Panc1 (cell line): Measurements from ENCODE around the gene ALDOA. TPM values are rescaled to one million over a fixed set of nuclear protein-coding genes. Genes with fewer than 3 reads are reported as not detected.

Source experiments
- ATAC-seq: fragments of 200-7000 bp; cut with Tn5 transposase; 2 replicates; pipeline ENCODE4 v1.9.1; 2020; ENCODE audit warnings: mild to moderate bottlenecking, moderate library complexity
- BruUV-seq: library from RNA; stranded (reverse); fragments of 400-500 nt; replicated peaks from 2 replicates; lab custom pipeline; 2021; lab: Mats Ljungman, UMichigan
- CTCF ChIA-PET: fragments of 300-600 bp; sonication (Branson Sonifier 250); formaldehyde crosslinking; loops from one replicate; lab custom pipeline; 2022; ENCODE audit warnings: antibody characterized with exemption; lab: Charles Lee
- POLR2A ChIA-PET: fragments of 300-600 bp; sonication (Branson Sonifier 250); formaldehyde crosslinking; loops from one replicate; lab custom pipeline; 2022; ENCODE audit warnings: antibody characterized with exemption; lab: Charles Lee
- DNase-seq: peaks from one replicate; pipeline ENCODE4 v3.0.0-alpha.2; 2010; ENCODE audit warnings: low read depth, low spot score
- H3K27ac ChIP-seq: 2 replicates; pipeline ENCODE4 v1.5.1; 2011; ENCODE audit warnings: mild to moderate bottlenecking, low read length, inconsistent platforms
- H3K27me3 ChIP-seq: fragments of 200-500 bp; sonication (Bioruptor generic); 2 replicates; pipeline ENCODE4 v1.6.0; 2014; ENCODE audit warnings: low read length, inconsistent platforms; ENCODE audit not compliant: control insufficient read depth, insufficient read depth
- H3K36me3 ChIP-seq: fragments of 200-500 bp; sonication (Bioruptor generic); 2 replicates; pipeline ENCODE4 v1.5.1; 2014; ENCODE audit warnings: inconsistent platforms, mild to moderate bottlenecking, low read length, moderate library complexity; ENCODE audit not compliant: control insufficient read depth, insufficient read depth
- H3K4me1 ChIP-seq: 2 replicates; pipeline ENCODE4 v1.5.1; 2011; ENCODE audit warnings: inconsistent platforms, mild to moderate bottlenecking, low read length, moderate library complexity; ENCODE audit not compliant: control insufficient read depth, insufficient read depth
- H3K4me3 ChIP-seq, 2 experiments: 2 replicates each; pipeline ENCODE4 v1.5.1; 2011 to 2012; ENCODE audit warnings: low read depth in 2 of 2, low read length in 2 of 2, mild to moderate bottlenecking in 2 of 2, inconsistent platforms in 1 of 2, moderate library complexity in 1 of 2
- H3K9me3 ChIP-seq: fragments of 200-500 bp; sonication (Bioruptor generic); 2 replicates; pipeline ENCODE4 v1.5.1; 2014; ENCODE audit warnings: low read depth, mild to moderate bottlenecking, inconsistent platforms, low read length, moderate library complexity; ENCODE audit not compliant: control insufficient read depth, insufficient read depth
- POLR2AphosphoS5 ChIP-seq: IDR thresholded peaks from 2 replicates; pipeline ENCODE4 v1.6.1; 2012; ENCODE audit warnings: mild to moderate bottlenecking, low read depth, low read length, moderate library complexity
- SIN3A ChIP-seq: IDR thresholded peaks from 2 replicates; pipeline ENCODE4 v1.6.1; 2012; ENCODE audit warnings: low read depth, mild to moderate bottlenecking, low read length, moderate library complexity, borderline replicate concordance; ENCODE audit not compliant: insufficient read depth
- TCF7L2 ChIP-seq: IDR thresholded peaks from 2 replicates; pipeline ENCODE4 v1.6.1; 2011; ENCODE audit warnings: mild to moderate bottlenecking, low read depth, low read length, inconsistent platforms
- in situ Hi-C: cut with HindIII; loops from 2 replicates; pipeline ENCODE4 v1.10.0; 2016; ENCODE audit warnings: low sequenced_read_pairs, low pct_unique_long_range_greater_than_20kb
- intact Hi-C: fragments of 100-400 bp; cut with micrococcal nuclease; formaldehyde crosslinking; loops from one replicate; pipeline ENCODE4 v1.10.0; 2022; ENCODE audit not compliant: unreplicated experiment
- total RNA-seq: library from RNA; stranded (reverse); gene quantifications from one replicate; pipeline ENCODE4 v1.2.1, GENCODE V29; 2021; ENCODE audit not compliant: unreplicated experiment
- TF ChIP-seq, protein P1 (sequence below): fragments of 450-650 bp; IDR thresholded peaks from 2 replicates; pipeline ENCODE4 v1.5.1; 2017; ENCODE audit warnings: mild to moderate bottlenecking
- TF ChIP-seq, protein P2 (sequence below), 2 experiments: IDR thresholded peaks; 2 replicates each; pipeline ENCODE4 v1.6.1; 2011 to 2012; ENCODE audit warnings: low read depth in 2 of 2, control low read depth in 1 of 2, low read length in 1 of 2, mild to moderate bottlenecking in 1 of 2, moderate library complexity in 1 of 2; ENCODE audit not compliant: insufficient read depth in 1 of 2

ALDOA gene
- total RNA-seq, 1 experiment from 2014 or later: 2,516 TPM

DNA sequence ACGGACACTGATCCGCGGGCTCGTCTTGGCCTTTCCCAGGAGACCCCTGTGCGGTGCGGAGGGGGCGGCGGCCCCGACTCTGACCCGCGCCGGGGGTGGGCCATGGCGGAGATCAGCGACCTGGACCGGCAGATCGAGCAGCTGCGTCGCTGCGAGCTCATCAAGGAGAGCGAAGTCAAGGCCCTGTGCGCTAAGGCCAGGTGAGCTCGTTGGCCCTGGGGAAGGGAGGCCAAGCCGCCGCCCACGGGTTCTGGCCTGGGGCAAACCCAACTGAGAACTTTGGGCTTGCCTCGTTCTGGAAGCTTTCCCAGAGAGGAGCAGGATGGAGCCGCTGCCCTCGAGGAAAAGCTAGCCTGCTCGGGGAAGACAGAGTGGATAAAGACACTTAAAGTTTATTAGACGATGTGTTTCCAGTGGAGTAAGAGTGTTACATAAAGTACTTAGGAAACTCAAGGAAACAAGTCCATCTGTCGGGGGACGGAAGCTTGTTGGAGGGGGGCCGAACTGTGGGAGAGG lies 10.8 kb downstream of the ALDOA start:
- CTCF ChIA-PET: no interaction called here
- Histone ChIP-seq H3K36me3 (peaks cover 9% of the 10 kb centered on the region), H3K27ac (peak overlapping the region; percentile 92), H3K27me3 (no peaks in the 10 kb centered on the region), H3K4me1 (peaks cover 13% of the 10 kb centered on the region), H3K4me3 (peak overlapping the region; percentile 87 to 88), H3K9me3 (no peaks in the 10 kb centered on the region)
- ATAC-seq (peak; percentile 13), DNase-seq (no peak)
- TF ChIP-seq SIN3A (no peak), POLR2AphosphoS5 (no peak), TCF7L2 (no peak)
- TF ChIP-seq, protein P1, sequence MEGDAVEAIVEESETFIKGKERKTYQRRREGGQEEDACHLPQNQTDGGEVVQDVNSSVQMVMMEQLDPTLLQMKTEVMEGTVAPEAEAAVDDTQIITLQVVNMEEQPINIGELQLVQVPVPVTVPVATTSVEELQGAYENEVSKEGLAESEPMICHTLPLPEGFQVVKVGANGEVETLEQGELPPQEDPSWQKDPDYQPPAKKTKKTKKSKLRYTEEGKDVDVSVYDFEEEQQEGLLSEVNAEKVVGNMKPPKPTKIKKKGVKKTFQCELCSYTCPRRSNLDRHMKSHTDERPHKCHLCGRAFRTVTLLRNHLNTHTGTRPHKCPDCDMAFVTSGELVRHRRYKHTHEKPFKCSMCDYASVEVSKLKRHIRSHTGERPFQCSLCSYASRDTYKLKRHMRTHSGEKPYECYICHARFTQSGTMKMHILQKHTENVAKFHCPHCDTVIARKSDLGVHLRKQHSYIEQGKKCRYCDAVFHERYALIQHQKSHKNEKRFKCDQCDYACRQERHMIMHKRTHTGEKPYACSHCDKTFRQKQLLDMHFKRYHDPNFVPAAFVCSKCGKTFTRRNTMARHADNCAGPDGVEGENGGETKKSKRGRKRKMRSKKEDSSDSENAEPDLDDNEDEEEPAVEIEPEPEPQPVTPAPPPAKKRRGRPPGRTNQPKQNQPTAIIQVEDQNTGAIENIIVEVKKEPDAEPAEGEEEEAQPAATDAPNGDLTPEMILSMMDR: no peak
- TF ChIP-seq, protein P2, sequence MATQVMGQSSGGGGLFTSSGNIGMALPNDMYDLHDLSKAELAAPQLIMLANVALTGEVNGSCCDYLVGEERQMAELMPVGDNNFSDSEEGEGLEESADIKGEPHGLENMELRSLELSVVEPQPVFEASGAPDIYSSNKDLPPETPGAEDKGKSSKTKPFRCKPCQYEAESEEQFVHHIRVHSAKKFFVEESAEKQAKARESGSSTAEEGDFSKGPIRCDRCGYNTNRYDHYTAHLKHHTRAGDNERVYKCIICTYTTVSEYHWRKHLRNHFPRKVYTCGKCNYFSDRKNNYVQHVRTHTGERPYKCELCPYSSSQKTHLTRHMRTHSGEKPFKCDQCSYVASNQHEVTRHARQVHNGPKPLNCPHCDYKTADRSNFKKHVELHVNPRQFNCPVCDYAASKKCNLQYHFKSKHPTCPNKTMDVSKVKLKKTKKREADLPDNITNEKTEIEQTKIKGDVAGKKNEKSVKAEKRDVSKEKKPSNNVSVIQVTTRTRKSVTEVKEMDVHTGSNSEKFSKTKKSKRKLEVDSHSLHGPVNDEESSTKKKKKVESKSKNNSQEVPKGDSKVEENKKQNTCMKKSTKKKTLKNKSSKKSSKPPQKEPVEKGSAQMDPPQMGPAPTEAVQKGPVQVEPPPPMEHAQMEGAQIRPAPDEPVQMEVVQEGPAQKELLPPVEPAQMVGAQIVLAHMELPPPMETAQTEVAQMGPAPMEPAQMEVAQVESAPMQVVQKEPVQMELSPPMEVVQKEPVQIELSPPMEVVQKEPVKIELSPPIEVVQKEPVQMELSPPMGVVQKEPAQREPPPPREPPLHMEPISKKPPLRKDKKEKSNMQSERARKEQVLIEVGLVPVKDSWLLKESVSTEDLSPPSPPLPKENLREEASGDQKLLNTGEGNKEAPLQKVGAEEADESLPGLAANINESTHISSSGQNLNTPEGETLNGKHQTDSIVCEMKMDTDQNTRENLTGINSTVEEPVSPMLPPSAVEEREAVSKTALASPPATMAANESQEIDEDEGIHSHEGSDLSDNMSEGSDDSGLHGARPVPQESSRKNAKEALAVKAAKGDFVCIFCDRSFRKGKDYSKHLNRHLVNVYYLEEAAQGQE (IDR thresholded peaks at IDR 0.05; ENCODE audit: insufficient read depth in 1 of 2, low read depth in 2 of 2, low read length in 1 of 2): no peak
- in situ Hi-C loops: no loop called here
- POLR2A ChIA-PET: interaction anchor here (0.6 kb wide), 1 partner anchor 105 kb away, joined by 13 read pairs; no protein-coding TSS in a partner anchor
- intact Hi-C loops: no loop called here
- BruUV-seq: no TSS peak

DNA sequence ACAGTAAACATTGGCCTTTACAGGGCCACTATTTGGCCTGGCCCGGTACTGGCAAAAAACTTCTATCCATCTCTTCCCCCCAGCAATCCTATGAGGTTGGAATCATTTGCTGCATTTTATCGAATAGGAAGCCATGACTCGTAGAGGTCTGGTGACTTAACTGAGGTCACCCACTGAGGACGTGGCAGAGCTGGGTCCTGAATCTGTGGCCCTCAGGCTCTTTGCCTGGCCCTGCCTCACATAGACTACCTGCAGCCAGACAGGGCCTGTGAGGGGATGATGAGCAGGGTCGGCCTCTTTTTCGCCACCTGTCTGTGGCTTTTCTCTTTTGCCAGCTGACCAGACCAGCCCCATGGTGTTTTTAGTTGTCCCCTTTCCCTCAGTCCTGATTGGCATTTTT lies 12.1 kb downstream of the ALDOA start:
- Histone ChIP-seq H3K4me1 (peaks cover 13% of the 10 kb centered on the region), H3K9me3 (no peaks in the 10 kb centered on the region), H3K27me3 (no peaks in the 10 kb centered on the region), H3K4me3 (peak overlapping the region; percentile 87 to 88; a peak in 3 of 4 replicates), H3K36me3 (peaks cover 5% of the 10 kb centered on the region; the same call in 1 of the 2 replicates), H3K27ac (peak overlapping the region; percentile 92; the same call in 1 of the 2 replicates)
- in situ Hi-C loops (no loop called here), intact Hi-C loops (no loop called here)
- ATAC-seq (no peak), DNase-seq (no peak)
- TF ChIP-seq SIN3A (no peak), POLR2AphosphoS5 (no peak), TCF7L2 (no peak)
- TF ChIP-seq, protein P1: no peak
- TF ChIP-seq, protein P2 (IDR thresholded peaks at IDR 0.05; ENCODE audit: insufficient read depth in 1 of 2, low read depth in 2 of 2, low read length in 1 of 2): no peak
- CTCF ChIA-PET: interaction anchor here (0.6 kb wide), 1 partner anchor 47 kb away, joined by 13 read pairs; the partner anchor contains the start of gene TLCD3B
- no TSS peak for BruUV-seq
- POLR2A ChIA-PET: no interaction called here
